GM19468 (cell line): ENCODE results near the gene HES2.
A peak's percentile ranks its signal among the peaks of the same experiment; 100 is the strongest.
"Not testable (repeated sequence)": the region's sequence is repeated elsewhere in the genome, so short reads cannot be mapped to it uniquely, and the experiment has no call there.

Experiments
- ATAC-seq: cut with Tn5 transposase; IDR thresholded peaks from one replicate; pipeline ENCODE4 v1.9.1; 2021; ENCODE audit warnings: mild to moderate bottlenecking, moderate library complexity, moderate number of reproducible peaks; ENCODE audit not compliant: unreplicated experiment; ENCODE audit errors: extremely low read depth

The HES2 gene

GRCh38 chr1:6419397-6419803 lies 319 bp downstream of the HES2 start:
- ATAC-seq = no peak

- no peak for ATAC-seq
Observed at GRCh38 chr1:6418668-6419396, 887 bp downstream of the HES2 start.

GRCh38 chr1:6417961-6418667 lies 1.6 kb downstream of the HES2 start:
- ATAC-seq = no peak

DNA sequence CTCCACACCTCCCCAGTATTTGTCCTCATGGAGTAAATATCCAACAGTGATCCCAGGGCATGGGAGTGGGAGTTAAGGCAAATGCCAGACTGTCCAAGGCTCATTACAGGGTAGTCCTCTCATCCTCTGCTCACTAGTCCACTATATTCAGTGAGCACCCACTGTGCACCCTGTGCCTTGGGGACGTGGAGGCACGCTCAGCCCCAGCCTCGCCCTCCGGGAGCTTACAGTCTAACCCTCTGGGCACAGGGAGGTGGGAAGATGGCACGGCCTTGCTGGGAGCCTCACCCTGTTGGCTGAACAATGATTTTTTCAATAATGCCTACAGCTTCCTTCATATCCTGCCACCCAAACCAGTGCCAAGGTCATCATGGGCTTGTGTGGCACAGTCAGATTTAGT lies 2.8 kb downstream of the HES2 start:
- ATAC-seq = no peak

DNA sequence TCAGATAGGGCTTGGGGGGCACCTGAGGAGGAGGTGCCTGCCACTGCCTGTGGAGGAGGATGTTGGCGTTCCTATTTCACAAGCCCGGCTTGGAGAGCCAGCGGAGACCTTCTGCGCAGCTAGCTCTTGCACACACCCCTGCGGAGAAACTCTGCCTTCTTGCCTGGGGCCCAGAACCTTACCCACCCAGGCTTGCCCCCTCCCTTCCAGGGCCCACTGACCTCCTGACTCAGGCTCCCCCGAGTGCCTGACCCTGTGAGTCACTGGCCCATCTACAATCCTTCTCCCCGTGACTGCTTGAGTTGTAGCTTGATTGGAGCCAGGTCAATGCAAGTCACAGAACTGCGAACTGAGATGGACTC lies 3.4 kb downstream of the HES2 start:
- no peak for ATAC-seq

- no peak for ATAC-seq
Observed at GRCh38 chr1:6414881-6415626, 4.7 kb downstream of the HES2 start.

- no peak for ATAC-seq
Observed at GRCh38 chr1:6414443-6414844, 5.3 kb downstream of the HES2 start.

DNA sequence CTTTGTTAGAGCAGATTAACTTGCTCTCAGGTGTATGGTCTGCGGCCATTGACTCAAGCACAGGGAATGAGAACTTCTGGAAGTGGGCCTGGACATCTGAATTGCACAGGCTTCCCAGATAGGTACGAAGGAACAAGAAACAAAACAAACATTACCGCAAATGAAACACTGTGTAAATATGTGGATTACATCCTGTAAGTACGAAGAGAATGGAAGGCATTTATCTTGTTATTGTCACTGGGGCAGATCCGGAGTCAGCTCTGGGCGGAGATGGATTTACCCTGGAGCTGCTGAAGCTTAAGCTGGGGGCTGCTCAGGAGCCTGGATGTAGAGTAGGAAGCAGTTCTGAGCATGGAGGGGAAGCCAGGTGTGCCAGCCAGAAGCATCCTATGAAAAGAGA lies 6.8 kb downstream of the HES2 start:
- no peak for ATAC-seq

DNA sequence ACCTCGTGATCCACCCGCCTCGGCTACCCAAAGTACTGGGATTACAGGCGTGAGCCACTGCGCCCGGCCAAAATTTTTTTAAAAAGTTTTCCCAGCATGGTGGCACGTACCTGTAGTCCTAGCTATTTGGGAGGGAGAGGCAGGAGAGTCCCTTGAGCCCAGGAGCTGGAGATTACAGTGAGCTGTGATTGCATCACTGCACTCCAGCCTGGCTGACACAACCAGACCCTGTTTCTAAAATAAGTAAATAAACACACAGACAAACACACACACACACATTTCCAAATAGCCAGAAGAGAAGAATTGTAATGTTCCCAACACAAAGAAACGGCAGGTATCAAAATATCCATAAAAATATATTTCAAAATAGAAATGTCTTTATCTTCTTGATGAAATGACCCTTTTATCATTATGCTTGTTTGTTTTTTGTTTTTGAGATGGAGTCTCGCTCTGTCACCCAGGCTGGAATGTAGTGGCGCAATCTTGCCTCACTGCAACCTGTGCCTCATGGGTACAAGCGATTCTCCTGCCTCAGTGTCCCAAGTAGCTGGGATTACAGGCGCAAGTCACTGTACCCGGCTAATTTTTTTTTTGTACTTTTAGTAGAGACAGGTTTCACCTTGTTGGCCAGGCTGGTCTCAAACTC lies 9.3 kb downstream of the HES2 start:
- ATAC-seq = no peak

DNA sequence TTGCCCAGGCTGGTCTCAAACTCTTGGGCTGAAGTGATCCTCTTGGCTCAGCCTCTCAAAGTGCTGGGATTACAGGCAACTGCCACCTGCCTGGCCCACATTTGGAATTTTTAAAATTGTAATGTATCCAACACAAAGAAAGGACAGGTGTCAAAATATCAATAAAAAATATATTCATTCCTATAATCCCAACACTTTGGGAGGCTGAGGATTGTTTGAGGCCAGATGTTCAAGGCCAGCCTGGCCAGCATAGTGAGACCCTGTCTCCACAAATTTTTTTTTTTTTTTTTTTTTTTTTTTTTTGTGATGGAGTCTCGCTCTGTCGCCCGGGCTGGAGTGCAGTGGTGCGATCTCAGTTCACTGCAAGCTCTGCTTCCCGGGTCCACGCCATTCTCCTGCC lies 10.0 kb downstream of the HES2 start:
- no peak for ATAC-seq

GRCh38 chr1:6409053-6409452 lies 10.7 kb downstream of the HES2 start:
- ATAC-seq = no peak

DNA sequence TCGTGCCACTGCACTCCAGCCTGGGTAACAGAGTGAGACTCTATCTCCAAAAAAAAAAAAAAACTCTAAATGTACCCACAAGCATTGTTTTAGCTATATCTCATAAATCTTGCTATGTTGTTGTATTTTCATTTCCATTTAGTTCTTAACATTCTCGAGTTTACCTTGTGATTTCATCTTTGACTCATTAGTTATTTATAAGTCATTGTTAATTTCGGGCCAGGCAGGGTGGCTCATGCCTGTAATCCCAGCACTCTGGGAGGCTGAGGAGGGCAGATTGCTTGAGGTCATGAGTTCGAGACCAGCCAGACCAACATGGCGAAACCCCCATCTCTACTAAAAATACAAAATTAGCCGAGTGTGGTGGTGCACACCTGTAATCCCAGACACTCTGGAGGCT lies 11.7 kb downstream of the HES2 start:
- no peak for ATAC-seq

DNA sequence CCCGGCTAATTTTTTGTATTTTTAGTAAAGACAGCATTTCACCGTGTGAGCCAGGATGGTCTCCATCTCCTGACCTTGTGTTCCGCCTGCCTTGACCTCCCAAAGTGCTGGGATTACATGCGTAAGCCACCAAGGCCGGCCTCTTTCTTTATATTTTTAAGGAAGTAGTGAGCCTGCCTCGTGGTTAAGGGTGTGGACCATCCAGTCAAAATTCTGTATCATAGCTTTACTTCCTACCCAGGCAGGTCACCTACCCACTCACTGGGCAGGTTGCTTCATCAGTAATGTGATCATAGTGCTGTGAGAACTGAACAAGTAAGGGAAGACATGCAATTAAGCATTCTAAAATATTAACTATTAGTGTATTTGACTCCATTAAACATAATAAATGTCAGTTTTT lies 18.0 kb downstream of the HES2 start:
- ATAC-seq = no peak

- ATAC-seq = no peak
Observed at GRCh38 chr1:6399294-6399693, 20.4 kb downstream of the HES2 start.

GRCh38 chr1:6397844-6398441 lies 21.8 kb downstream of the HES2 start:
- no peak for ATAC-seq

DNA sequence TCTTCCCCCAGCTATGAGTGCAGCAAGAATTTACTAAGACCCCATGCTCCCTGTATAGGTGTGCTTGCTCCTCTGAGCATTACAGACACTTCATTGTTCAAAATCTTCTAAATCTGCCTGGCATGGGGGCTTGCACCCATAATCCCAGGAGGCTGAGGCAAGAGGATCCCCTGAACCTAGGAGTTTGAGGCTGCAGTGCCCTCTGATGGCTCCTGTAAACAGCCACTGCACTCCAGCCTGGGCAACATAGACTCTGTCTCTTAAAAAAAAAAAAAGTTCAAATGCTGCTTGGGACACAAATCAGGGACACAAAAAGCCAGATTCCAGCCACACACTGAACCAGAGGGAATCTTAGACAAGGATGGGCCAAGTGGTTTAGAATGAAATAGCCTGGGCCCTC lies 22.7 kb downstream of the HES2 start:
- no peak for ATAC-seq

- not testable (repeated sequence) for ATAC-seq
Observed at GRCh38 chr1:6395781-6396244, 23.9 kb downstream of the HES2 start.

DNA sequence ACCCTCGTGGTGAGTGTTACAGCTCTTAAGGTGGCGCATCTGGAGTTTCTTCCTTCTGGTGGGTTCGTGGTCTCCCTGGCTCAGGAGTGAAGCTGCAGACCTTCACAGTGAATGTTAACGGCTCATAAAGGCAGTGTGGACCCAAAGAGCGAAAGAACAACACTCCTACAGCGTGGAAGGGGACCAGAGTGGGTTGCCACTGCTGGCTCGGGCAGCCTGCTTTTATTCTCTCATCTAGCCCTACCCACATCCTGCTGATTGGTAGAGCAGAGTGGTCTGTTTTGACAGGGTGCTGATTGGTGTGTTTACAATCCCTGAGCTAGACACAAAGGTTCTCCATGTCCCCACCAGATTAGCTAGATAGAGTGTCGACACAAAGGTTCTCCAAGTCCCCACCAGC lies 24.6 kb downstream of the HES2 start:
- ATAC-seq = not testable (repeated sequence)

GRCh38 chr1:6393400-6394187 lies 26.1 kb downstream of the HES2 start, which contains the start of gene ACOT7:
ACOT7 (minus strand) TSS chr1:6393767; CDS start chr1:6393399, 368 bp downstream.
- ATAC-seq = peak; percentile 51
